GM19035 (cell line): ENCODE results near the gene VRK3.
"Not testable (repeated sequence)": the region's sequence is repeated elsewhere in the genome, so short reads cannot be mapped to it uniquely, and the experiment has no call there.

Source experiments
- ATAC-seq: cut with Tn5 transposase; IDR thresholded peaks from one replicate; pipeline ENCODE4 v1.9.1; 2021; ENCODE audit not compliant: unreplicated experiment

Gene VRK3

DNA sequence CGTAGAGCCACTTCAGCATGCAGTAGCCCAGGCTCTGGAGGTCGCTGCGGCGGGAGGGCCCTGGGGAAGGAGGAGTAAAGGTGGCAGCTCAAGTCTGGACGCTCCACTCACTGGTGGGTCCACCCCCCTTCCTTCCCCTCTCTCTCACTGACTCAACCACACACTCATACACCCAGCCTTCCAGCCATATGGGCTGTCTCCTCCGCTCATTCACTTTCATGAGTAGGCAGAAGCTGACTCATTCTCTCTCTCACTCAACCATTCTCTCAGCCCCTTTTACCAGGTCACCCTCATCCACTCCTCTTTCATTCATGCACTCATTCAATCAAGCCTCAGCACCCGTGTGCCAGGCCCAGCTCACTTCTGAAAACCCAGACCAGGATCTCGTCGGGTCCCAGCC is 36.7 kb downstream of the VRK3 start:
- ATAC-seq: no peak

DNA sequence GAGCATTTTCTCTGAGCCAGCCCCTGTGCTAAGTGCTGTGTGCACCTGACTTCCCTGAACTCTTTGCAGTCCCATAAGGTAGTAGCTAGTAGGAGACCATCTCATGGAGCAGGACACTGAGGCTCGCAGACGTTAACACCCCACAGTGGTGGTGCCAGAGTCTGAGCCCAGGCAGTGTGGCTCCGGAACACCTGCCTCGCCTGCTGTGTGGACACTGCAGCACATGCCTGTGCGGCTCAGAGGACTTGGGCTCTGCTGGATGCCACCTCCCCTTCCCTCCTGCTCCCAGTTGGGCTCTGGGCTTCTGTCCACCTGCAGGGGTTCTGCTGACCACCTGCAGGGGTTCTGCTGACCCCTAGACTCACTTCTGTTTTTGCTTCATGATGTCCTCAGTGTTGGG is 37.2 kb downstream of the VRK3 start:
- no peak for ATAC-seq

DNA sequence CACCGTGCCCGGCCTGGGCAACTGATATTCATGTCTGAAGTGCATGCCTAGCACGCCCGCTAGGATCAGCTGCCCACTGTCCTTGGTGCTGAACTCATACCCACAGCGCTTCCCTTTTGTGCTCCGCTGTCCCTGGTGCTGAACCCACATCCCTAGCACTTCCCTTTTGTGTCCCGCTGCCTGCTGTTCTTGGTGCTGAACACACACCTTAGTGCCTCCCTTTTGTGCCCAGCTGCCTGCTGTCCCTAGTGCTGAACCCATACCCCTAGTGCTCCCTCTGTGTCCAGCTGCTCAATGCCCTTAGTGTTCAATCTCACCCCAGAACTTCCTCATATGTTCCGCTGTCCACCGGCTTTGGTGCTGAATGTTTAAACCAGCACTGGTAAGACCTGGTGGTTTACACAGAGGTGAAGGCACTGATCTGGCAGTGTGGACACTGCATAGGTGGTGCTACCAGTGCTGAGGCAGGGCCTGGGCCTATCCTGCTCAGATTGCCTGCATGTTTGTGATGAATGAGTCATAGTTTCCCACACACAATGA is 37.9 kb downstream of the VRK3 start:
- ATAC-seq: no peak

DNA sequence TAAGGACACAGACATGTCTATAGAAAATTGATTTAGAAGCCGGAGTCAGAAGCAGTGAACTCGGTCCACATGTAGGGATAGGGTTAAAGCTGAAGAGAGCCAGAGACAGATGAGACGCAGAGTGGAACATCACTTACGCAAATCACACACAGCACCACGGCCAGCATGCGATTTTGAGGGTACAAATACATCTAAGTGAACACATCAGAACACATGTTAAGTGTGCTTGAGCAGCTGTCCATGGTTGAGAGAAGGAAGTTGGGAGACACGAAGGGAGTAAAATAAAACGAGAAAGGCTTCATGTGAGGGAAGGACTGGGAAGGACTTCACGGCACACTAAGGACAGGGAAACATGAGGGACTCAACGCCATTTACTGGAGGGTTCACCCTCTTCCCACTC is 38.8 kb downstream of the VRK3 start:
- no peak for ATAC-seq

DNA sequence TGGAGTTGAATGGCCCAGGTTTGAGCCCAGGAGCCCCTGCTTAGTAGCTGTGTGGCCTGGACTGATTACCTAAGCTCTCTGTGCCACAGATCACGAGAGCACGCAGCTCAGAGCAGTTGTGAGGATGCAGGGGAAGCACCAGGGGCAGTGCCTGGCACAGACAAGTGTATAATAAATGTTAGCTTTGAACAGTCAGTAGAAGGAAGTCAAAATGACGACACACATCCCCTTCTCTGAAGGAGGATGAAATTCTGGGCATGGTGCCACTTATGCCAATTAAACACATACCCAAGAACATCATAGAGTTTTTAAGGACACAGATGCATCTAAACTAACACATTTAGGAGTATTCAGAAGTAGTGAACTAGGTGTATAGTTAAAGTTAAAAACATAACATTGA is 39.3 kb downstream of the VRK3 start:
- no peak for ATAC-seq

DNA sequence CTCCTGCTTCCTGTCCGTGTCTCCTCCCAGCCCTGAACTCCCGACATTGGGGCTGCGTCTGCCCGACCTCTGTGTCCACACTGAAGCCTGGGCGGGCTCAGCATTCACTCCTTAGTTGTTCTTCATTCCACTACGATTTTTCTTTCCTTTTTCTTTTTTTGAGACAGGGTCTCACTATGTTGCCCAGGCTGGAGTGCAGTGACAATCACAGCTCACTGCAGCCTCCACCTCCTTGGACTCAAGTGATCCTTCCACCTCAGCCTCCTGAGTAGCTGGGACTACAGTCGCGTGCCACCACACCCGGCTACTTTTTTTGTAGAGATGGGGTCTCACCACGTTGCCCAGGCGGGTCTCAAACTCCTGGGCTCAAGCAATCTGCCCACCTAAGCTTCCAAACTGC is 40.7 kb downstream of the VRK3 start:
- ATAC-seq: no peak

DNA sequence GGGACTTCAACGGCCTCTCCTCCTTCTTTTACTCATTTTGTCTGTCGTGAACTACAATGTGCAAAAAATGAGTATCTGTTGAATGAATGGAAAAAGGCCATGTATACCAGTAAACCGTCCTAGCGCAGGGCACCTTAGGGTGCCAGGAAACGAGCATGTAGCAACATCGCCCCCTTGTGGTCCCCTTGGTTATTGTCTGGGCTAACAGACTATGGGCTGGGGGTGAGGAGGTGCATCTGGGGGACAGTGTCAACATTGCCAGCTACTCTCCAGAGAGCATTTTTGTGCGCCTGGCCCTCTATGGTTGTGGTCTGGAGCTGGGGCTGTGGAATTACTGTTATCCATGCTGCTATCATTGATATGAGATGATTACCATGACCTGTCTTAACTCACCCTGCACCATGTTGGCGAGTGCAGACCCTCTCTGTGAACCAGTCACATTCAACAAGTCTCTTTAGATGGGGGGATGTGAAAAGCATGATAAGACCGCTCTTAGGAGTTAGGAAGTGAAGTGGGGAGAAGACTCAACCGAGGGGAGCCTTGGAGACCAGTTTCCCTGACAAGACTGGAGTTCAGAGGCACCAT is 41.4 kb downstream of the VRK3 start:
- ATAC-seq: no peak

DNA sequence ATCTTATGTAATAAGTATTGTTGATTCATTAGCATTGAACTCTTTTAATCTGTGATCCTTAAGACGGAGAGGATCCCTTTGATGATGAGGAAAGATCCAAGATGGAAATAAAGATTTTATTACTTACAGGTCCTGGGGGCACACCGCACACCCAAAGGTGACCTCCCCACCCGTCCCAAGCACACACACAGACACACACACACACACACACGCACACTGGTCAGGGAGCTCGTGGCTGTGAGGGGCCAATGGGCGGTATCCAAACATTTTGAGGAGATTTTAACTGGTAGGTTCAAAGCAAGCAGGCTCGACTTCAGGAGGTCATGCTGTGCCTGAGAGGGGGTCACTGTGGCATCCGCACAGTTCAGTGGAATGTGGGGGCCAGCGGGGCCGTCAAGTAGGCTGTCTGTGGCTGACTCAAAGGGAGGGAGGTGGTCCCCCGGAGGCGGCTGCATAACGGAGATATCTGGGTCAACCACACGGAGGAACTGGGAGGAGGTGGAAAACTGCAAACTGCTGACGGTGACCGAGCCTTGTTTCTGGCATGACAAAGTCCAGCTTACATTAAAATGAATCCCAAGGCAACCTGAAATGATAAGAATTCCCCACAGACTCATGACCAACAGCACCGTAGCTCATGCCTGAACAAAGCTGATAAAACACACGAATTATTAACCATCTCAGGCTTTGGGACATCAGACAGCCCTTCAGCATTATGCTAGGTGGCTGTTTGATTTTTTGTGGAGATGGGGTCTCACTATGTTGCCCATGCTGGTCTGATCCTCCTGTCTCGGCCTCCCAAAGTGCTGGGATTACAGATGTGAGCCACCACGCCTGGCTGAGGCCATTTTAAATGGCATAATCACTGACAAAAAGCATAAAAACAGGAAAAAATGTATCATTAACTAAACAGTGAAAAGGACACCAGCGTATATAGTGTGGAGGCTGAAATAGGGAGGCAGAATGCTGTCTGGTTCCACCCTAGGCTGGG is 43.3 kb downstream of the VRK3 start:
- ATAC-seq: no peak

DNA sequence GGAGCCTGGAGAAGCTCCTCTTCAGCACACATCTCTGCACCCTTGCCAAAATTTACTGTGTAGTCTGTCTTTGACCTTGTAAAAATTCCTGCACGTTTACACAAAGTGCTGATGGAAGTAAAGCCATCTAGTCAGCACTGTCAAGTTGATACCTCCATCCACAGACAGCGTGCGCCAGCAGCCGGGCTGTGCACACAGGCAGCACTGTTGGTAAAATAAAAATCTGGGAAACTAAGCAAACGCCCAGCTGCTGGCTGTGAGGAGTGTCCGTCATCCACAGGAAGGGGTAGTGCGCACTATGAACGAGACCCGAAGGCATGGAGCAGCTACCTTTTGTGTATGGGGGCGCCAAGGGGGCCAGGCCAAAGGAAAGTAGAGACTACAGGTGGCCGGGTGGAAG is 46.8 kb downstream of the VRK3 start:
- ATAC-seq: no peak

DNA sequence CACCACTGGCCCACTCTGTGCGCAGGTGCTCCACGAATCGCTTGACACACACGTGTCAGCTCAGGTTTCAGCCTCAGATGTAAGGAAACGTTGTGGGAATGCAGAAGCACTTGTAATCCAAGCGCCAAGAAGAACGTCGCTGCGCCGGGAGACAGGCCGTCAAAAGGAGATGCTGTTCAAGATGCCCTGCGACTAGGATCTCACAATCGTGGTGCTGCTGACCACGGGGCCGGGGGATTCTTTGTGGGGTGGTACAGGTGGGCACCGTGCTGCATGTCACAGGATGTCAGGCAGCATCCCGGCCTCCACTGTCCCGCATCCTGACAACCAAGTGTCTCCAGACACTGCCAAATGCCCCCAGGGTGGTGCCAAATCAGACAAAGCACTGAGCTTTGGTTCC is 47.3 kb downstream of the VRK3 start:
- no peak for ATAC-seq

DNA sequence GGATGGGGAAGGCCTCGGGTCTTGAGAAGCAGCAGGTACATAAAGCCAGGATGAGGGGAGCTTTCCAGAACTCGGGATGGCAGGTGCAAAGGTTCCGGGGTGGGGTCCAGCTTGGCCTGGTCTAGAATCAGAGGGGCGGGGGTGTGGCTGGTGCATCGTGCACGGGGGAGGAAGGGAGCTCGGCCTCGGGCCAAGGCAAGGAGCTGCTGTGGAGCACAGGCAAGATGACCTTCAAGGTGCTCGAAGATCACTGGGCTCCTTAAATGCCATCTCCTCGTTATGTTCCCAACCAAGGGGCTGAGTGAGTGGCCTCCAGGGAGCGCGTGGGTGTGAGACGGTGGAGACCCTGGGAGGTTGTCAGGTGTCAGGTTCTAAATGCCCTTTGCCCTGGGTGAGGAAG is 48.1 kb downstream of the VRK3 start:
- ATAC-seq: no peak

DNA sequence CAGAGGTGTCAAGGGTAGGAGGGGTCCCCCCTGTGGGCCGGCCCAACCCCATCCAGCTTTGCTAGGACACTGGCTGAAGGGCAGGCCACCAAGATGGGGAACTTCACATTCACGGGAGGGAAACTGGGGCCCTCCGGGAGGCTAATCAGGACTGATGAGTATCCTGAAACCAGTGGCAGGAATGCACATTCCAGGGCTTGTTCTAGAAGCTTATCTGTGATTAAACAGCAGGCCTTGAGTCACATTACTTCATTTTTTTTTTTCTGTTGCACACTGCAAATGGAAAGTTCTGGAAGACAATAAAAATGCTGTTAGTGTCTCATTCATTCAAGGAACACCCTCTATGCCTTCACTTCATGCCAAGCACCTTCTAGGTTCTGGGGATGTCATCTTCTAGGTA is 48.7 kb downstream of the VRK3 start:
- ATAC-seq: no peak

DNA sequence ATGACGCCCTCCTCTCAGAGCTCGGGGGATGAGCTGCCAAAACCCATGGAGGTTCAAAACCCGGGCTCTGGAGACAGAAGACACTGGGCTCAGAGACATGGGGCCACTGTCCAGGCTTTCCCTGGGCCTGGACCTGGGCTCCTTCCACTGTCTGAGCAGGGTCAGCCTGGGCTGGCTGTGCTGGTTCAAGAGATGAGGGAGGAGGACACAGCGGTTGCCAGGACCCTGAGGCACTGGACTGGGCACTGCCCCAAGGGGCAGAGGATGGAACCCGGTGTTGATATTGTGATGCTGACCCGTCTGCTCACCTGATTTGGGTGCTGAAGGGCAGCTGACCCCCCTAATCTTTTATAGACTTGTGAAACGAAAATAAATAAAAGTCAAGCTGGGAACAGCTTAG is 50.1 kb downstream of the VRK3 start:
- ATAC-seq: no peak

DNA sequence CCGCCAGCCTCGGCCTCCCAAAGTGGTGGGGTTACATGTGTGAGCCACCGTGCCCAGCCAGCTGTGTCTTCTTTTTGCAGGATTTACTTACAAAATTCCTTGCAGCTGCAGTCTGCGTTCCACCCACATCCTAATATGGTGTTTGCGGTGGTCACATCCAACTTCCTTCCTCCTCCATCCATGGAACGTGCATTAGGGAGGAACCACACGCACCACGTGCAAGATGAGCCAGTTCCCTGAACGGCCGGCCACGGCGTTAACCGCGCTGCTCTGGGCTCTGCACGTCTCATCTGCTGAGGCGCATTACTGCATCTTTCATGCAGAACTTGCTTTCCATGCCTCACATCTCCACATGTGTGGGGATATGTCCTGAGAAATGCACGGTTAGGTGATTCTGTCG is 51.2 kb downstream of the VRK3 start:
- ATAC-seq: no peak

DNA sequence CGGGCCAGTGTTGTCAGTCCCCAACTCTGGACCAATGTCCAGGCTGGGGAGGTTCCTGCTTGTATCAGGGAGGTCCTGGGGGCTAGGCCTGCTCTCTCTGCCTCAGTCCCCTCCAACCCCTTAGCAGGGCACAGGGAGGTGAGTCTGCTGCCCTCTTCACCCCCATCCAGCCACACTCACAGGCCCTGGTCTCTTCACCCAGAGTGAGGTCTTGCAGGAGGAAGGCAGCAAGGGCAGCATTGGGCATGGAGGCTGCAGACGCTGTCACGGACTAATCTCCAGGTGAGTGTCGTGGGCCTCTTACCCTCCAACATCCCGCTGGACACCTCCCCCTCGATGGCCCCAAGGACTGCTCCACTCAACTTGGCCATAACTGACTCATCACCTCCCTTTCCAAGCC is 52.3 kb downstream of the VRK3 start:
- ATAC-seq: no peak

DNA sequence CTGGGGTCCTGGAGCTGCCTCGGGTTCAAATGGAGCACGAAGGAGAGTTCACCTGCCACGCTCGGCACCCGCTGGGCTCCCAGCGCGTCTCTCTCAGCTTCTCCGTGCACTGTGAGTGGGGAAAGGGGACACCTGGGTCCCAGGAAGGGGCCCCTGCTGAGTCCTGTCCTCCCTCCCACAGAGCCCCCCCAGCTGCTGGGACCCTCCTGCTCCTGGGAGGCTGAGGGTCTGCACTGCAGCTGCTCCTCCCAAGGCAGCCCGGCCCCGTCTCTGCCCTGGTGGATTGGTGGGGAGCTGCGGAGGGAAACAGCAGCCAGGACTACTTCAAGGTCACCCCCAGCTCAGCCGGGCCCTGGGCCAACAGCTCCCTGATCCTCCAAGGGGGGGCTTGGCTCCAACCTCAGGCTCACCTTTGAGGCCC is 53.2 kb downstream of the VRK3 start:
- no peak for ATAC-seq

DNA sequence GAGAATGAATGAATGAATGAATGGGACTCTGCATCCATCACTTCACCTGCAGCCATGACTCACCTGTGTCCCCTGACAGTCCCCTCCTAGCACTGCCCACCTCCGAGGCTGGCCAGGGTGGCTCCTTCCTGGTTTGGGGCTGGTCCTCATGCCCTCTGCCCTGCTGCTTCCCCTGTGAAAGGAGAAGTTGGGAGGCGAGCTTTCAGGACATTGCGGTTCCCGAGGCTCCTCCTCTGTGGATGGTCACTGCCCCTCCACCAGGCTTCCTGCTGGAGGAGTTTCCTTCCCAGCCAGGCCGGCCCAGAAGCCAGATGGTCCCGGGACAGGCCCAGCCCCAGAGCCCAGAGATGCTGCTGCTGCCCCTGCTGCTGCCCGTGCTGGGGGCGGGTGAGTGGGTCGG is 55.8 kb downstream of the VRK3 start:
- ATAC-seq: not testable (repeated sequence)

DNA sequence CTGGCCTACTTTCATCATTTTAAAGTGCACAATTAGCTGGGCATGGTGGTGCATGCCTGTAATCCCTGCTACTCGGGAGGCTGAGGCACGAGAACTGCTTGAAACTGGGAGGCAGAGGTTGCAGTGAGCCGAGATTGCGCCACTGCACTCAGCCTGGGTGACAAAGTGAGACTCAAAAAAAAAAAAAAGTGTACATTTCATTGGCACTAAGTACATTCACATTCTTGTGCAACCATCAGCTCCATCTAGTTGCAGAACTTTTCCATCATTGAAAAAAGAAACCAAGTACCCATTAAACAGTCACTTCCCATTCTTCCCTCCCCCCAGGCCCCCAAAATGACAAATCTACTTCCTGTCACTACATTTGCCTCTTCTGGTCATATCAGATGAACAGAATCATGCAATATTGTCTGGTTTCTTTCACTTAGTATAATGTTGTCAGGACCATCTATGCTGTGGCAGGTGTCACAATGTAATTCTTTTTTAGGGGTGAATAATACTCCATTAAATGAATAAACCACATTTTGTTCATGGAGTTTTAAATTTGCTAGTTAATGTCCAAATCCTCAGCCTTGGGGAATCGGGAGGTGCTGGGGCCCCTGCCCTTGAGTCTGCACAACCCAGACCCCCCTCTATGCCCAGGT is 56.8 kb downstream of the VRK3 start:
- no peak for ATAC-seq

DNA sequence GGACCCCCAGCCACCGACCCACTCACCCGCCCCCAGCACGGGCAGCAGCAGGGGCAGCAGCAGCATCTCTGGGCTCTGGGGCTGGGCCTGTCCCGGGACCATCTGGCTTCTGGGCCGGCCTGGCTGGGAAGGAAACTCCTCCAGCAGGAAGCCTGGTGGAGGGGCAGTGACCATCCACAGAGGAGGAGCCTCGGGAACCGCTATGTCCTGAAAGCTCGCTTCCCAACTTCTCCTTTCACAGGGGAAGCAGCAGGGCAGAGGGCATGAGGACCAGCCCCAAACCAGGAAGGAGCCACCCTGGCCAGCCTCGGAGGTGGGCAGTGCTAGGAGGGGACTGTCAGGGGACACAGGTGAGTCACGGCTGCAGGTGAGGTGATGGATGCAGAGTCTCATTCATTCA is 64.2 kb downstream of the VRK3 start, which contains the start of gene SIGLEC11:
SIGLEC11 (minus strand) TSS at position 193 of the 400 bp plus-strand sequence; CDS start at position 102, 91 bp downstream.
- not testable (repeated sequence) for ATAC-seq

DNA sequence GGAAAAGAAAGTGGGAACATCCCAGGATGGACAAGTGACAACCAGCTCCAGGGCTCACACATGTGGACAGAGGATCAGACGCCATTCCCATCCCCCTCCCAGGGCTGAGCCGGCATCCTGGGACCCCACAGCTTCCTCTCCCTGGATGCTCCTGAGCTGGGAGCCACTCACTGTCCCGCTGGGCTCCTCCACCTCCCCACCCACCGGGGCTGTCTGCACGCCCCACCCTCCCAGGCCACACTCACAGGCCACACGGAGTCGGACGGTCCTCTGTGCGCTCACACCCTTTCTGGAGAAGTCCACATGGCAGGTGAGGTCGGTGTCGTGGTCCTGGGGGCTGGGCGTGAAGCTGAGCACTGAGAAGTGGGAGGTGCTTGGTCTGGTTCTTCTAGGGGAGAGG is 65.3 kb downstream of the VRK3 start:
- not testable (repeated sequence) for ATAC-seq

DNA sequence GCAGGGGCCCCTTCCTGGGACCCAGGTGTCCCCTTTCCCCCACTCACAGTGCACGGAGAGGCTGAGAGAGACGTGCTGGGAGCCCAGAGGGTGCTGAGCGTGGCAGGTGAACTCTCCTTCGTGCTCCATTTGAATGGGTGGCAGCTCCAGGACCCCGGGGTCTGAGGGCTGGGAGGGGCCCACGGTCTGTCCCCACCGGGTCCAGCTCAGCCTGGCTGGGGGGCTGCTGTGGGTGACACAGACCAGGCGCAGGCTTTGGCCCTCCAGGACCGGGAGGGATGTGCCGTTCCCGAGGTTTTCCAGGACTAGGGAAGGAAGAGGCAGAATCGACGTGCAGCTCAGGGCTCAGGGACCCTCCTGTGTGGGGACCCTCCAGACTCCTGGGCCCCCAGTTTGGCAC is 66.6 kb downstream of the VRK3 start:
- not testable (repeated sequence) for ATAC-seq

DNA sequence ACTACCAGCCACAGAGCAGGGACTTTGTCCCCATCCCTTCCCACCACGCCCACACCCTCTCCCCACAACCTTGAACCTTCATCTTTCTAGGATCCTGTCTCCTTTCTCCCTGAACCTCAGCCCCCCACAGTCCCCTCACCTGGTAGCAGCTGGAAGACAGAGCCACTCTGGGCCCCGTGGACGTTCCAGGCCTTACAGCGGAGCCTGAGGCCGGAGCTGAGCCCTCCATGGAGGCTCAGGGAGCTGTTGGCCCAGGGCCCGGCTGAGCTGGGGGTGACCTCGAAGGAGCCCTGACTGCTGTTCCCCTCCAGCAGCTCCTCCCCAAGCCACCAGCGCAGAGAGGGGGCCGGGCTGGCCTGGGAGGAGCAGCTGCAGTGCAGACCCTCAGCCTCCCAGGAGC is 67.0 kb downstream of the VRK3 start:
- not testable (repeated sequence) for ATAC-seq
